ENCODE measurements around the gene CS. TPM values are rescaled to one million over a fixed set of nuclear protein-coding genes. Genes with fewer than 3 reads are reported as not detected.
A peak's percentile ranks its signal among the peaks of the same experiment; 100 is the strongest.
"Not testable (repeated sequence)": the region's sequence is repeated elsewhere in the genome, so short reads cannot be mapped to it uniquely, and the experiment has no call there.

Gene CS
- polyA plus RNA-seq, 3 donors: 216 to 220 (median 217) TPM

DNA sequence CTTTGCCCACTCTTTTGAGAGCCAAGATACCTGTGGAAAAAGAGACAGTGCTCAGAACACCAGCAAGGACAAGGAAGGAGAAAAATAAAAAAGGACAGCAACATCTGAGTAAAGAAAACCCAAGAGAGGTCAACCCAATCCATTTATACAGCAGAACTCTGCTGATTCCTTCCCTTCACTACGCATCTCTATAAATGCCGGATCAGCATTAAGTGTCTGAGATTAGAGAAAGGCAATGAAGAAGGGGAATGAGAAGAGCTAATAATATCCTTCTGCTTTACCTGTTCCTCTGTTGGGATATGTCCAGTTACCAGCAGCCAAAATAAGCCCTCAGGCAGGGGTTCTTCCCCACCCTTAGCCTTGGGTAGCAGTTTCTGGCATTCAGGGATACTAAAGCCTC, 17.6 kb downstream of the CS start:
- no peak for DNase-seq (ENCODE audit: low read depth in 3 of 3, low spot score in 2 of 3)

- DNase-seq (ENCODE audit: low read depth in 3 of 3, low spot score in 2 of 3): no peak
Measured at GRCh38 chr12:56282030-56282429, 18.1 kb downstream of the CS start.

GRCh38 chr12:56280849-56281248, 19.3 kb downstream of the CS start:
- DNase-seq (ENCODE audit: low read depth in 3 of 3, low spot score in 2 of 3): no peak

GRCh38 chr12:56278905-56279304, 21.2 kb downstream of the CS start:
- no peak for DNase-seq (ENCODE audit: low read depth in 3 of 3, low spot score in 2 of 3)

DNA sequence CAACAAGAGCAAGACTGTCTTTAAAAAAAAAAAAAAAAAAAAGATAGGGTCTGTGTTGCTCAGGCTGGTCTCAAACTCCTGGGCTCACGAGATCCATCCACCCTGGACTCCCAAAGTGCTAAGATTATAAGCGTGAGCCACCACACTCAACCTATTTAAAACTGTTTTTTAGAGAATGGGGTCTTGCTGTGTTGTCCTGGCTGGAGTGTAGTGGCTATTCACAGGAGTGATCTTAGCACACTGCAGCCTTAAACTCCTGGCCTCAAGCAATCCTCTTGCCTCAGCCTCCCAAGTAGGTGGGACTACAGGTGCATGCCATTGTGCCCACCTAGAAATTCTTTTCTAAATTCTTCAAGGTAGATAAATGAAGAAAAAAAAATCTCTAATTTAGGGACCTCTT, 25.8 kb downstream of the CS start:
- no peak for DNase-seq (ENCODE audit: low read depth in 3 of 3, low spot score in 2 of 3)

DNA sequence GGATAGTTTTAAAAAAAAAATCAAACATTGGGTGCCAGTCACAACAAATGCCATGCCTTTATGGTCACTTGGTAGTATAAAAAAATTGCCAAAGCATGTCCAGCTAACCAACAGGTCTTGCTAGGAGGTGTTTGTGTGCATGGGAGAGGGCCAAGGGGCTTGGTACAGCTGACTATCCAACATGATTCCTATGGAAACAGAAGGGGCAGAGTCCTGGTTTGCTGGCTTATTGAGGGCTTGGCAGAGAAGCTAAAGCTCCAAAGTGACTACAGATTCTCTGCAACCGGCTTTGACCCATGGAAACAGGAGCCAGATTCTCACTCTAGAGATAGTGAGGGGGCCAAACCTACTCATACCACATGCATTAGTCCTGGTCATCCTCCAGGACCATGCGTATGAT, 27.7 kb downstream of the CS start:
- DNase-seq (ENCODE audit: low read depth in 3 of 3, low spot score in 2 of 3): not testable (repeated sequence)

DNA sequence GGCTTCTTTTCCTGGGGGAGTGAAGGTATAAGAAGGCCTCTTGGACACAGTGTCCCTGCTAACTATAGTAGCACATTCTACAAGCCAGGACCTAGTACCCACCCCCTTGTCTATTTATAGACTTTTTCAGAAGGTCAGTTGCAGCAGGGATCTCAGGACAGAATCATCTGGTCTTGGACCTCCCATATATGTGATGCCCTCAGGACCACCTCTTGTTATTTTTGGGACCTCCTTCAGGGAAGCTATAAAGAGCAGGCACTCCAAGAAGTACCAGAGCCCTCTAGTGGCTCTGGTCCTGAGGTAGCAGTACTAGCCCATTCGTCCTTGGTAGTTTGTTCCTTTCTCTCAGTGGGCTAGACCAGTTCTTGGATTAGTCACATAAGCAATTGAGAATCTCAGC, 29.1 kb downstream of the CS start:
- no peak for DNase-seq (ENCODE audit: low read depth in 3 of 3, low spot score in 2 of 3)

DNA sequence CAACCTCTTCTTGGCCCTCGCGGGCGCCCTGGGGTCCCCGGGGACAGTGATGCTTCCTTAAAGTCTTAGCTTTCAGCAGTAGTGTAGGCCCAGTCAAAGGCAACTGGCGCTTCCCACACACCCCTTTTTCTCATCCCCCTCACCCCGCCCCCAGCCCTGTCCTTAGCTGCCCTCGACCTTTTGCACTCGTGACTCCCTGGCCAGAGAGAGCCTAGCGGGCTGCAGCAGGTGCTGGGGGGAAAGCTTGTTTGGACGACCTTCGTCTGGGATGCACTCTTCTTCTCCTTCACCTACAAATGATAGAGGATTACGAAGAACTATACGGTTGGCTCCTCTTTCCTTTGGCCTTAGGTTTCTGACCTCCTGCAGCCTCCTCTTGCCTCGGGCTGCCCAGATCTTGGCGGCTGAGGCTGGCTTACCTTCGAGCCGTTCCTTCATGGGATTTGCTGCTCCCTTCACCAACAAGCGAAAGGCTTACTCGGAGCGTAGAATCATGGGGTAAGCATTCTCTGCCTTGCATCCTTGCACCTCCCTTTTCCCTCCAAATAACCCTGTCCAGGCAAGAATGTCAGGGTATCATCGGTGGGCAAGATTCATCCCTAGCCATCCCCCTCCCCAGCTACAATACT, 32.6 kb downstream of the CS start:
- DNase-seq (ENCODE audit: low read depth in 3 of 3, low spot score in 2 of 3): no peak

DNA sequence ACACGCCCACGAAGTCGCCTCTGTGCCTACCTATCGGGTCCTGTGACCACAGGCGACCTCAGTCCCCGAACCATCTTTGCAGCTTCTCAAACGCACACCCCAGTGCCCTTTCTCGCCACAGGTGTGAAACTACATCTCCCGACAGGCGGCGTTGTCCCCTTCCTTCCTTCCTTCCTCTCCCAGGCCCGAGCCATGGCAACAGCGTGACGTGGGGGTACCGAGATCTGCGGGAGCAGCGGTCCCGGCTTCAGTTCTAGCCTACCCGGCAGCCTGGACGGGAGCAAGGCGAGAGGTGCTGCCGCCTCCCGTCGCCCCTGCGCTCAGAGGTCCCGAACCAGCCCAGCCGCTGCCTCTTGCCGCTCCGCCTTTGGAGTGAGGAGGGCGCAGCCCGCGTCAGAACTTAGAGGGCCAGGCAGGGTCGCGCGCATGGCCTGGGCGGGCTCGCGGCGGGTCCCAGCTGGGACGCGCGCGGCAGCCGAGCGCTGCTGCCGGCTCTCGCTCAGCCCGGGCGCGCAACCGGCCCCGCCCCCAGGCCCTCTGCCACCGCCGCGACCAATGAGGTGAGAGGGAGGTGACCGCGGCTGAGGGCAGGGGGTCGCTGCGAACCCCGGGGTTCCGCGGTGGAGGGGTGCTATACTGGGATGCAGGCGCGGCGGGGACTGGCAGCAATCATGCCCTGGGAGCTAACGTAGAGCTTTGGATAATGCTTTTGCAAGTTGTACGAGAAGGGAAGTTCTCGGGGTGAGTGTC, 33.3 kb downstream of the CS start, which contains the start of gene COQ10A:
COQ10A (plus strand) TSS at position 250 of the 750 bp plus-strand sequence; CDS start at position 427, 177 bp downstream.
- peak; percentile 82 to 89 (median 83) for DNase-seq (ENCODE audit: low read depth in 3 of 3, low spot score in 2 of 3)

GRCh38 chr12:56266068-56266692, 34.0 kb downstream of the CS start:
- not testable (repeated sequence) for DNase-seq (ENCODE audit: low read depth in 3 of 3, low spot score in 2 of 3)

DNA sequence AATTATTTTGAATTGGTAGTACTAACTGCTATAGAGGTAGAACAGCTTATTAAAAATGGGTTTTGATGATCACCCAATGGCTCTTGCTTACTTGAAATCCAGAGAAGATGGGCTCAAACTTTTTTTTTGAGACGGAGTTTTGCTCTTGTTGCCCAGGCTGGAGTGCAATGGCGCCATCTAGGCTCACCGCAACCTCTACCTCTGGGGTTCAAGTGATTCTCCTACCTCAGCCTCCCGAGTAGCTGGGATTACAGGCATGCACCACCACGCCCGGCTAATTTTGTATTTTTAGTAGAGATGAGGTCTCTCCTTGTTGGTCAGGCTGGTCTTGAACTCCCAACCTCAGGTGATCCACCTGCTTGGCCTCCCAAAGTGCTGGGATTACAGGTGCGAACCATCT, 37.2 kb downstream of the CS start:
- not testable (repeated sequence) for DNase-seq (ENCODE audit: low read depth in 3 of 3, low spot score in 2 of 3)

- DNase-seq (ENCODE audit: low read depth in 3 of 3, low spot score in 2 of 3): no peak
Measured at GRCh38 chr12:56261503-56262232, 38.5 kb downstream of the CS start.

DNA sequence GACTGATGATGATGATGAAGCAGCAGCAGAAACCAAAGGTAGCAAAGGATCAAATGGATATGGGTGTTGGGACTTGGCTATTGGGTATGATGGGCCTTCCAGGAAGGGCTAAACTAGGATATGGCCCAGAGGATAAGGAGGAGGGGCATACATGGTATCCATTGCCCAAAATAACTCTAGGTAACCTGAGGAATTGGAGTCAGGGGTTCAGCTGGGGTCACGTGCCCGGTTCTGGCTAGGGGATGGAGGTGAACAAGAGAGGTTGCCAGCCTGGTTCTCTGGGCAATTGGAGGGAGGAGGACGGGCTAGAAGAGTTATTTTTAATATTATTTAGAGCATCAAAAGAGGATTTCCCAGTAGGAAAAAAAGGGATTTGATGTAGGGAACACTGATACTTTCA, 39.2 kb downstream of the CS start:
- DNase-seq (ENCODE audit: low read depth in 3 of 3, low spot score in 2 of 3): no peak

- DNase-seq (ENCODE audit: low read depth in 3 of 3, low spot score in 2 of 3): no peak
Measured at GRCh38 chr12:56260380-56260779, 39.8 kb downstream of the CS start.

GRCh38 chr12:56258820-56259183, 41.3 kb downstream of the CS start:
- no peak for DNase-seq (ENCODE audit: low read depth in 3 of 3, low spot score in 2 of 3)

DNA sequence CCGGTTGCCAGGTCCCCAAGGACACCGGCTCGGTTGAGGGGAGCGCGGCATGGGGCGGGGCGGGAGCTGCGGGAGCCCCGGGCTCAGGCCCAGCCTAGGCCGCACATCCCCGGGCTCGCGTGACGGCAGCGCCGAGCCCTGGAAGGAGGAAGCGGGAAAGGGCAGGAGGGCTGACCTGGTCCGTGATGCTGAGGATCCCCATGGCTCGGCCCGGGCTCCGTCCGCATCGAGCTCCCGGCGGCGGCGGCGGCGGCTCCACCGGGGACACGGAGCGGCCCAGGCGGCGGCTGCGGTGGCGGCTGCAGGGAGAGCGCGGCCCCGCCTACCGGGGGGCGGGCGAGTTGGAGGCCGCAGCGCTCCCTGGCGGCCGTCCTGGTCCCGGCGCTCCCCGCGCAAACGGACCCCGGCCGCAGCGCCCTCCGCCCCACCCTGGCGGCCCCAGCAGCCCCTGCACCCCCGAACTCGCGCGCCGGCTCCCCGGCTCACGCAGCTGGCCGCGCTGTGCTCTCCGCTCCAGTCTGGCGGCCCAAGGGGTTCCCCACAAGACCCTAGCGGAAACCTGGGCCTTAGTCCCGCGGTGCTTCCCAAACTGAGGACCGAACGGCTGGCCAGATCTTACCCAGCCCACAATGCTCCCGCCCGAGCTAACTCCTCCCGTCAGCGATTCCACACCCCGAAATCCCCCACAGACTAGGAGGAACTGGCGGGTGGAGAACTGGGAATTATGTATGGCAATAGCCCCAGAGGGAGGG, 41.9 kb downstream of the CS start, which contains the start of gene ANKRD52:
ANKRD52 (minus strand) TSS at position 317 of the 752 bp plus-strand sequence; CDS start at position 202, 115 bp downstream.
- peak; percentile 48 to 74 (median 71) for DNase-seq (ENCODE audit: low read depth in 3 of 3, low spot score in 2 of 3)

GRCh38 chr12:56257491-56258067, 42.6 kb downstream of the CS start:
- peak in 2 of 3 donors; percentile 9 to 26 for DNase-seq (ENCODE audit: low read depth in 3 of 3, low spot score in 2 of 3)

DNA sequence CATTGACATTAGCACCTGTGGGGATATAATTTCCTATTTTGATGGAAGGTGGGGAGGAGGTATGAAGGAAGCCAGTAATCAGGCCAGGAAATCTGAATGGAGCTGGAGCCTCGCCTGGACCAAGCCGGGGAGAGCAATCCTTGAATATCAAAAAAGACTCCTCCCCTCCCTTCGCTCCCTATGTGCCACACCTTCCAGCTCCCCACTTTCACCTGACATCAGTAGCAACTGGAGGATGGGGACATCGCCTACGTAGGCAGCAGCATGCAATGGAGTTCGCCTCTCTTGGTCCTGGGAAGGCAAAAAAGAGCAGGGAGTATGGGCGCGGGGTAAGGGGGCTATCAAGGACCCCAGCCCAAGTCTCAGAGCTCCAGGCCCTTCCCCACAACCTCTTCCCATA, 43.1 kb downstream of the CS start:
- no peak for DNase-seq (ENCODE audit: low read depth in 3 of 3, low spot score in 2 of 3)

DNA sequence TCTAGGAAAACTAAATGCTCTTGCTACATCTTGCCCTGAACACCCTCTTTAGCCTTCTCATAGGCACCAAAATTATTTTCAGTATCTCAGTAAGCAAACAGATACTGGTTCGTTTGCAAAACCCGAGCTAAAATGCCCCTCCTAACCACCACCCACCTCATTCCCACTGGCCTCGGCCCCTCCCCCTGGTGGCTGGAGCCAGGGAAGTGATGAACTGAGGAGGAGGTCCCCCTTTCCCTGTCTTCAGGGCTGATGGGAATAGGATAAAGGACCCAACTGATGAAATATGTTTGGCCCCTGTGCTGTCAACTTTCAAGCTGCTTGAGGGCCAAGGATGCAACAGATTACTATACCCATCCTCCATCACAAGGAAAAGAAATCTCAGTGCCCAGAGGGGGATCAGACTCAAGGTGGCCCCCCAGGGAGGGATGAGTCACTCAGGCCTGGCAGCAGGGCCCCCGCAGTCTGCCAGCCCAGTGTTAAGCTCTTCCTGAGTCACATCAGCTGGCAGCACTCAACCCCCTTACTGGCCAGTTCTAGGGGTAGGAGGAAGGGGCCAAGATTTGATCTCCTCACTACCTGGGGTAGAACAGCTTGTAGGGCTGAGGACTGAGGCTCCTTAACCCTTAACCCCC, 43.7 kb downstream of the CS start:
- DNase-seq (ENCODE audit: low read depth in 3 of 3, low spot score in 2 of 3): no peak
